Heart left ventricle (tissue), 16 donors: ENCODE measurements around the gene KLRC2. TPM values are rescaled to one million over a fixed set of nuclear protein-coding genes. Genes with fewer than 3 reads are reported as not detected.
A peak's percentile ranks its signal among the peaks of the same experiment; 100 is the strongest.
"Not testable (repeated sequence)": the region's sequence is repeated elsewhere in the genome, so short reads cannot be mapped to it uniquely, and the experiment has no call there.

Experiments used
- ATAC-seq, 4 donors: fragments of 200-7000 bp; cut with Tn5 transposase; one replicate each; pipeline ENCODE4 v1.9.1; 2020 to 2022; ENCODE audit warnings: moderate library complexity in 4 of 4, mild to moderate bottlenecking in 3 of 4, moderate number of reproducible peaks in 1 of 4
- DNase-seq, 5 donors: peaks; one replicate each; pipeline ENCODE4 v3.0.0-alpha.2; 2020
- H3K27ac ChIP-seq, 12 donors: fragments of 200-600 bp; sonication (generic) in 4 of 12; one replicate each; pipeline versions ENCODE4 v1.5.0 to v1.8.0; 2016 to 2022; ENCODE audit warnings: mild to moderate bottlenecking in 2 of 12
- H3K27me3 ChIP-seq, 9 donors: fragments of 200-600 bp; sonication (generic) in 2 of 9; one replicate each; pipeline versions ENCODE4 v1.5.1 to v1.8.0; 2016 to 2022; ENCODE audit warnings: mild to moderate bottlenecking in 3 of 9
- H3K36me3 ChIP-seq, 9 donors: fragments of 200-600 bp; sonication (generic) in 2 of 9; one replicate each; pipeline versions ENCODE4 v1.5.0 to v1.8.0; 2018 to 2022; ENCODE audit warnings: mild to moderate bottlenecking in 2 of 9
- H3K4me1 ChIP-seq, 12 donors: fragments of 200-600 bp; sonication (generic) in 4 of 12; one replicate each; pipeline versions ENCODE4 v1.5.0 to v1.8.0; 2016 to 2022; ENCODE audit warnings: mild to moderate bottlenecking in 3 of 12
- H3K4me3 ChIP-seq, 12 donors: fragments of 200-600 bp; sonication (generic) in 4 of 12; one replicate each; pipeline versions ENCODE4 v1.5.0 to v1.8.0; 2017 to 2022; ENCODE audit warnings: mild to moderate bottlenecking in 9 of 12, moderate library complexity in 4 of 12
- H3K9me3 ChIP-seq, 12 donors: fragments of 200-600 bp; sonication (generic) in 4 of 12; one replicate each; pipeline versions ENCODE4 v1.5.0 to v1.8.0; 2016 to 2022; ENCODE audit warnings: mild to moderate bottlenecking in 1 of 12
- CTCF ChIP-seq, 12 donors: fragments of 200-600 bp; sonication (generic) in 4 of 12; IDR thresholded peaks; one replicate each; pipeline versions ENCODE4 v1.5.0 to v1.8.0; 2018 to 2022; ENCODE audit warnings: antibody characterized with exemption in 12 of 12, mild to moderate bottlenecking in 5 of 12
- POLR2A ChIP-seq, 2 donors: fragments of 450-650 bp; IDR thresholded peaks; one replicate each; pipeline ENCODE4 v1.6.1; 2017; ENCODE audit warnings: antibody characterized with exemption in 2 of 2, mild to moderate bottlenecking in 2 of 2, moderate library complexity in 2 of 2
- WGBS, 4 donors: extraction: QIAGEN DNeasy Blood & Tissue Kit in 2 of 4; methylation state at CpG; one replicate each; pipeline versions ENCODE4 v1.1.5 to v1.1.7; 2013 to 2018; 5-methylcytosine and 5-hydroxymethylcytosine counted together
- intact Hi-C, 10 donors: fragments of 100-400 bp; cut with DNase I; formaldehyde crosslinking; loops; one replicate each; pipeline versions ENCODE4 v1.11.1 to v1.14.2; 2022
- polyA plus RNA-seq, 2 donors: library from polyadenylated mRNA; stranded (reverse); fragments of 200-250 nt; gene quantifications; one replicate each; pipeline ENCODE4 v1.2.3, GENCODE V29; 2013
- total RNA-seq, 9 donors: library from RNA; depleted of rRNA in 2 of 9; stranded (reverse); fragments of >200 nt in 2 of 9; fragmentation: NEBNext Ultra II Directional in 3 of 9; extraction: Animal tissue kit (Norgen Biotek cat#: 25700) in 3 of 9; gene quantifications; one replicate each; pipeline versions ENCODE4 v1.1.0 to v1.2.4, GENCODE V29; 2016 to 2023
- donor health status: ischemic (EF 13 %, LVEDD 7.1; RV severe dilation, severe dysfunction).
- donor health status: healthy with polysubstance abuse.
- donor health status: DM: no; HTN: yes; CAD: no.
- donor health status: DM: no; HTN: no; CAD: no.
- donor health status: ischemic (EF 25% LVEDD 6.9; RV normal size, moderate dysfunction).
- donor health status: ischemic (EF 25% LVEDD 5.7; RV mildly dilated, moderate dysfunction).
- donor health status: healthy.
- donor health status: DM: yes; HTN: yes; CAD: no.
- donor health status: ischemic (EF 35%, LVEDD 5.7; RV mildly dilated, moderate dysfunction).
- donor health status: nonischemic (EF 11% LVEDD 7.7; RV severe dilation, severe dysfunction).
- donor health status: DM: yes; HTN: yes; CAD: no.
- donor health status: PGD.
- donor health status: ischemic (EF 29% LVEDD 5.4; RV normal size, mild dysfunction).
- donor health status: nonischemic (EF 23%, LVEDD 6.1; RV moderate dilation, normal function).

KLRC2 gene
- total and polyA plus RNA-seq, 11 donors: 0.51 TPM; not detected in 10

- 42 to 50% (median 48%) methylated on average over 6 of the region's 6 CpGs for WGBS, 4 donors
- no peaks in the 10 kb centered on the region for H3K36me3 ChIP-seq
- intact Hi-C loops: no loop called here
- H3K4me1 ChIP-seq: peaks cover 0 to 28% (median 0%) of the 10 kb centered on the region in 12 donors
- H3K4me3 ChIP-seq: peak overlapping the region in 2 of 12 donors; percentile 3 to 16
- DNase-seq: peak in 2 of 5 donors; percentile 22 to 29
- no peaks in the 10 kb centered on the region for H3K27me3 ChIP-seq
- H3K9me3 ChIP-seq: no peaks in the 10 kb centered on the region
- H3K27ac ChIP-seq: peak overlapping the region in 5 of 12 donors; percentile 11 to 74 (median 38)
- ATAC-seq: peak in 3 of 4 donors; percentile 80 to 82 (median 82)
- TF ChIP-seq CTCF (IDR thresholded peaks at IDR 0.05): no peak
- TF ChIP-seq POLR2A (IDR thresholded peaks at IDR 0.05): no peak
These were observed 40.3 kb downstream of the KLRC2 start for GRCh38 chr12:10395390-10395998.

DNA sequence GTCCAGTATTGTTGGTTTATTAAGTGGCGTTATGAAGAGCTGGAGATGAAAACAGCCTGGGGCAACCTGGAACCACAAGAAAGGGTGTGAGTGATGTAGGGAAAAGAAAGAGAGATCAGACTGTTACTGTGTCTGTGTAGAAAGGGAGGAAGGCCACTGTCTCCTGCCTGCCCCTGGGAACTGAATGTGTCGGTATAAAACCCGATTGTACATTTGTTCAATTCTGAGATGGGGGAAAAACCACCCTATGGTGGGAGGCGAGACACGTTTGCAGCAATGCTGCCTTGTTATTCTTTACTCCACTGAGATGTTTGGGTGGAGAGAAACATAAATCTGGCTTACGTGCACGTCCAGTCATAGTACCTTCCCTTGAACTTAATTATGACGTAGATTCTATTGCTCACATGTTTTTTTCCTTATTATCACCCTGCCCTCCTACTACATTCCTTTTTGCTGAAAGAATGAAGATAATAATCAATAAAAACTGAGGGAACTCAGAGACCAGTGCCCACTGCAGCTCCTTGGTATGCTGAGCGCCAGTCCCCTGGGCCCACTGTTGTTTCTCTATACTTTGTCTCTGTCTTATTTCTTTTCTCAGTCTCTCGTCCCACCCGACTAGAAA is 41.2 kb downstream of the KLRC2 start:
- H3K9me3 ChIP-seq, DNase-seq, H3K27me3 ChIP-seq, ATAC-seq, H3K4me3 ChIP-seq, H3K36me3 ChIP-seq, intact Hi-C loops: not testable (repeated sequence)
- Histone ChIP-seq H3K27ac (peak overlapping the region in 1 of 12 donors; percentile 74), H3K4me1 (peaks cover 0 to 28% (median 0%) of the 10 kb centered on the region in 12 donors)
- WGBS, 4 donors: 84 to 93% (median 85%) methylated on average over 11 of the region's 11 CpGs

DNA sequence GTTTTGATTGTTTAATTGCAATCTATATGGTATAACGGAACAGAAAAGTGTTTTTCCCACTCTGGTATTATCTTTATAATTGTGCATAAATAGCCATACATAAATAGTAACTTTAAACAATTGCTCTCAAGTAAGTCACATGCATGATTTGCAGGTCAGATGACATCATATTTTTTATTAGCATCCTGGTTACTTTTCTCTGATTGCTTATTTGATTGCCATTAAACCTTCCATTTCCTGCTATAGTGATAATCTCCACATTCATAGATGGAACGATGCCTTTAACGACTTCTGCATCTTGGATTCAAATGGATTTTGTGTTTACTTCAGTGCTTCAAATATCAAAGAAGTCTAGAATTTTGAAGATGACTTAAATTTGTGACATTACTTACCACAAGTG is 42.5 kb downstream of the KLRC2 start:
- Histone ChIP-seq H3K4me3 (no peak overlapping the region), H3K27ac (peak overlapping the region in 1 of 12 donors; percentile 74), H3K9me3 (no peaks in the 10 kb centered on the region), H3K36me3 (no peaks in the 10 kb centered on the region), H3K4me1 (peaks cover 0 to 28% (median 0%) of the 10 kb centered on the region in 12 donors), H3K27me3 (no peaks in the 10 kb centered on the region)
- intact Hi-C loops: no loop called here
- TF ChIP-seq POLR2A (IDR thresholded peaks at IDR 0.05): no peak
- TF ChIP-seq CTCF (IDR thresholded peaks at IDR 0.05): no peak
- no peak for DNase-seq
- WGBS, 4 donors: 48 to 60% (median 55%) methylated on average over 3 of the region's 3 CpGs
- no peak for ATAC-seq

- Histone ChIP-seq H3K27ac (peak overlapping the region in 2 of 12 donors; percentile 15 to 61), H3K4me3 (no peak overlapping the region), H3K9me3 (no peaks in the 10 kb centered on the region), H3K4me1 (peaks cover 0 to 28% (median 0%) of the 10 kb centered on the region in 12 donors), H3K36me3 (no peaks in the 10 kb centered on the region), H3K27me3 (no peaks in the 10 kb centered on the region)
- TF ChIP-seq POLR2A (IDR thresholded peaks at IDR 0.05) (no peak), CTCF (IDR thresholded peaks at IDR 0.05) (no peak)
- ATAC-seq: peak; percentile 73 to 92 (median 84)
- intact Hi-C loops: no loop called here
- WGBS, 4 donors: 54 to 61% (median 59%) methylated on average over 7 of the region's 7 CpGs
- DNase-seq: peak in 4 of 5 donors; percentile 41 to 77 (median 54)
These were observed 43.3 kb downstream of the KLRC2 start for GRCh38 chr12:10392394-10392930.

DNA sequence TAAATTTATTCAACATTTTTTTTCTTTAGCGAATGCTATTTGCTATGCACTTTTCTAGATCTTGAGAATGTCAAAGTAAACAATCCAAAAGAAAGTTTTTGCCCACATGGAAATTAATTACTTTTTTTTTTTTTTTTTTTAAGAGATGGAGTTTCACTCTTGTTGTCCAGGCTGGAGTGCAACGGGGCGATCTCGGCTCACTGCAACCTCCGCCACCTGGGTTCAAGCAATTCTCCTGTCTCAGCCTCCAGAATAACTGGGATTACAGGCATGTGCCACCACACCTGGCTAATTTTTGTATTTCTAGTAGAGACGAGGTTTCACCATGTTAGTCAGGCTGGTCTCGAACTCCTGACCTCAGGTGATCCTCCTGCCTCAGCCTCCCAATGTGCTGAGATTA is 44.8 kb downstream of the KLRC2 start:
- WGBS, 4 donors: 93 to 96% (median 94%) methylated on average over 7 of the region's 7 CpGs
- ATAC-seq, H3K36me3 ChIP-seq, intact Hi-C loops, H3K27me3 ChIP-seq, H3K27ac ChIP-seq, H3K4me3 ChIP-seq, DNase-seq, H3K9me3 ChIP-seq: not testable (repeated sequence)
- peaks cover 0 to 26% (median 0%) of the 10 kb centered on the region in 12 donors for H3K4me1 ChIP-seq
